AG10803 (cell line): ENCODE measurements around the gene RPSA.
A peak's percentile ranks its signal among the peaks of the same experiment; 100 is the strongest.

Source experiments
- DNase-seq: peaks from one replicate; pipeline ENCODE4 v3.0.0; 2010; ENCODE audit warnings: low read depth
- H3K4me3 ChIP-seq: 2 replicates; pipeline ENCODE4 v1.5.1; 2011; ENCODE audit warnings: mild to moderate bottlenecking, low read length, control low read depth
- CTCF ChIP-seq: conservative IDR thresholded peaks from 2 replicates; pipeline ENCODE4 v1.5.1; 2011; ENCODE audit warnings: mild to moderate bottlenecking, low read length, control low read depth, inconsistent platforms

Gene RPSA

GRCh38 chr3:39390181-39390580, 16.3 kb upstream of the RPSA start:
- no peak for DNase-seq
- H3K4me3 ChIP-seq = no peak overlapping the region
- TF ChIP-seq CTCF = no peak

- DNase-seq = no peak
- no peak overlapping the region for H3K4me3 ChIP-seq
- TF ChIP-seq CTCF = no peak
Measured at GRCh38 chr3:39396690-39397089, 9.8 kb upstream of the RPSA start.

- no peak for DNase-seq
- no peak overlapping the region for H3K4me3 ChIP-seq
- no peak for TF ChIP-seq CTCF
Measured at GRCh38 chr3:39398700-39399099, 7.8 kb upstream of the RPSA start.

GRCh38 chr3:39401983-39402382, 4.5 kb upstream of the RPSA start:
- DNase-seq = no peak
- no peak for TF ChIP-seq CTCF
- H3K4me3 ChIP-seq = no peak overlapping the region

GRCh38 chr3:39404943-39405686, 1.4 kb upstream of the RPSA start:
- DNase-seq = no peak
- no peak for TF ChIP-seq CTCF
- no peak overlapping the region for H3K4me3 ChIP-seq

GRCh38 chr3:39405687-39406367, 693 bp upstream of the RPSA start:
- no peak for TF ChIP-seq CTCF
- H3K4me3 ChIP-seq = peak overlapping the region; percentile 74

GRCh38 chr3:39407259-39407629, 724 bp downstream of the RPSA start:
- no peak for TF ChIP-seq CTCF
- H3K4me3 ChIP-seq = peak overlapping the region; percentile 74
- DNase-seq = peak; percentile 17

More at GRCh38 chr3:39405687-39406367, 693 bp upstream of the RPSA start:
- no peak for DNase-seq
